ENCODE data around the gene SLC30A7. TPM values are rescaled to one million over a fixed set of nuclear protein-coding genes. Genes with fewer than 3 reads are reported as not detected.
"Not testable (repeated sequence)": the region's sequence is repeated elsewhere in the genome, so short reads cannot be mapped to it uniquely, and the experiment has no call there.

Gene SLC30A7
- 20.0 and 31.3 TPM in 2 replicates for total RNA-seq

GRCh38 chr1:100895540-100896480, at the start of gene SLC30A7:
Gene SLC30A7 (plus strand): TSS chr1:100896090. CDS start chr1:100896263, 173 bp downstream.
- no peak for FAIRE-seq

GRCh38 chr1:100847361-100848082, 48.4 kb upstream of the SLC30A7 start:
- TF ChIP-seq CTCF (IDR thresholded peaks at IDR 0.05; ENCODE audit: insufficient read depth, low read length, severe bottlenecking): no peak
- Histone ChIP-seq H3K27me3 (ENCODE audit: control insufficient read depth, insufficient read depth, low read length) (peaks cover 5% of the 10 kb centered on the region), H3K4me3 (ENCODE audit: low read depth, low read length) (no peak overlapping the region), H3K36me3 (ENCODE audit: control insufficient read depth, insufficient read depth, low read length) (no peaks in the 10 kb centered on the region)
- FAIRE-seq (no peak), DNase-seq (ENCODE audit: low read depth) (no peak)

More at GRCh38 chr1:100895540-100896480, at the start of gene SLC30A7:
- peaks cover 1% of the 10 kb centered on the region for H3K36me3 ChIP-seq (ENCODE audit: control insufficient read depth, insufficient read depth, low read length)
- no peaks in the 10 kb centered on the region for H3K27me3 ChIP-seq (ENCODE audit: control insufficient read depth, insufficient read depth, low read length)
- TF ChIP-seq CTCF (IDR thresholded peaks at IDR 0.05; ENCODE audit: insufficient read depth, low read length, severe bottlenecking): no peak
- peak; percentile 85 for DNase-seq (ENCODE audit: low read depth)
- peak within 1 kb of the TSS; percentile 80 for H3K4me3 ChIP-seq (ENCODE audit: low read depth, low read length)

- TF ChIP-seq CTCF (IDR thresholded peaks at IDR 0.05; ENCODE audit: insufficient read depth, low read length, severe bottlenecking): no peak
- DNase-seq (ENCODE audit: low read depth) (no peak), FAIRE-seq (no peak)
- Histone ChIP-seq H3K27me3 (ENCODE audit: control insufficient read depth, insufficient read depth, low read length) (peaks cover 5% of the 10 kb centered on the region), H3K4me3 (ENCODE audit: low read depth, low read length) (no peak overlapping the region), H3K36me3 (ENCODE audit: control insufficient read depth, insufficient read depth, low read length) (no peaks in the 10 kb centered on the region)
These were observed 44.2 kb upstream of the SLC30A7 start for GRCh38 chr1:100851726-100852125.

- no peak overlapping the region for H3K4me3 ChIP-seq (ENCODE audit: low read depth, low read length)
- FAIRE-seq (no peak), DNase-seq (ENCODE audit: low read depth) (no peak)
- no peak for TF ChIP-seq CTCF (IDR thresholded peaks at IDR 0.05; ENCODE audit: insufficient read depth, low read length, severe bottlenecking)
- no peaks in the 10 kb centered on the region for H3K36me3 ChIP-seq (ENCODE audit: control insufficient read depth, insufficient read depth, low read length)
- H3K27me3 ChIP-seq (ENCODE audit: control insufficient read depth, insufficient read depth, low read length): peaks cover 5% of the 10 kb centered on the region
These were observed 42.9 kb upstream of the SLC30A7 start for GRCh38 chr1:100852976-100853375.

- not testable (repeated sequence) for H3K4me3 ChIP-seq (ENCODE audit: low read depth, low read length); DNase-seq (ENCODE audit: low read depth); FAIRE-seq; H3K27me3 ChIP-seq (ENCODE audit: control insufficient read depth, insufficient read depth, low read length); H3K36me3 ChIP-seq (ENCODE audit: control insufficient read depth, insufficient read depth, low read length)
These were observed 40.8 kb upstream of the SLC30A7 start for GRCh38 chr1:100855116-100855515.

GRCh38 chr1:100860397-100860991, 35.4 kb upstream of the SLC30A7 start:
- DNase-seq (ENCODE audit: low read depth) (peak; percentile 48), FAIRE-seq (no peak)
- Histone ChIP-seq H3K27me3 (ENCODE audit: control insufficient read depth, insufficient read depth, low read length) (no peaks in the 10 kb centered on the region), H3K4me3 (ENCODE audit: low read depth, low read length) (no peak overlapping the region), H3K36me3 (ENCODE audit: control insufficient read depth, insufficient read depth, low read length) (no peaks in the 10 kb centered on the region)
- no peak for TF ChIP-seq CTCF (IDR thresholded peaks at IDR 0.05; ENCODE audit: insufficient read depth, low read length, severe bottlenecking)

All from bronchial epithelial cell (primary cell).